B cell (primary cell): ENCODE results near the gene C5. TPM values are rescaled to one million over a fixed set of nuclear protein-coding genes. Genes with fewer than 3 reads are reported as not detected.

ENCODE experiments used
- ATAC-seq: fragments of 200-7000 bp; cut with Tn5 transposase; one replicate; pipeline ENCODE4 v1.10.0; 2021; ENCODE audit warnings: low read depth, mild to moderate bottlenecking, moderate number of reproducible peaks, moderate library complexity
- CTCF ChIA-PET: fragments of 350-600 bp; sonication (Branson Sonifier 250); formaldehyde crosslinking; loops from one replicate; lab custom pipeline; 2021; ENCODE audit warnings: antibody characterized with exemption, inconsistent platforms; lab: Charles Lee
- POLR2A ChIA-PET: fragments of 350-600 bp; sonication (Branson Sonifier 250); formaldehyde crosslinking; loops from one replicate; lab custom pipeline; 2021; ENCODE audit warnings: antibody characterized with exemption; lab: Charles Lee
- DNase-seq: peaks from one replicate; pipeline ENCODE4 v3.0.0; 2013
- H2AFZ ChIP-seq: 2 replicates; pipeline ENCODE4 v1.6.1; 2012; ENCODE audit warnings: mild to moderate bottlenecking, low read depth, low read length; ENCODE audit not compliant: insufficient read depth, poor library complexity, severe bottlenecking
- H3K27ac ChIP-seq, 2 donors: 1 replicate in 1 of 2; 2 replicates in 1 of 2; pipeline ENCODE4 v1.5.1; 2012 to 2013; ENCODE audit warnings: low read length in 2 of 2, mild to moderate bottlenecking in 2 of 2, moderate library complexity in 1 of 2
- H3K27me3 ChIP-seq, 4 experiments: fragments of 200-600 bp in 1 of 4; sonication (generic) in 1 of 4; replicated peaks in 1 of 4; 1 replicate in 2 of 4; 2 replicates in 2 of 4; pipeline versions ENCODE4 v1.6.1 to v1.7.0; 2013 to 2016; ENCODE audit warnings: low read length in 3 of 4, mild to moderate bottlenecking in 2 of 4, mixed read lengths in 1 of 4, moderate library complexity in 1 of 4; ENCODE audit not compliant: insufficient read depth in 4 of 4, control insufficient read depth in 3 of 4; ENCODE audit errors: control extremely low read depth in 1 of 4
- H3K36me3 ChIP-seq, 2 experiments: replicated peaks in 1 of 2; 1 replicate in 1 of 2; 2 replicates in 1 of 2; pipeline versions ENCODE4 v1.6.1 to v1.7.1; 2013; ENCODE audit warnings: low read length in 1 of 2; ENCODE audit not compliant: insufficient read depth in 2 of 2, control insufficient read depth in 1 of 2; ENCODE audit errors: control extremely low read depth in 1 of 2, extremely low read depth in 1 of 2
- H3K4me1 ChIP-seq, 2 donors: fragments of 200-600 bp in 1 of 2; sonication (generic) in 1 of 2; 1 replicate in 1 of 2; 2 replicates in 1 of 2; pipeline versions ENCODE4 v1.5.1 to v1.6.1; 2013 to 2017; ENCODE audit warnings: low read length in 2 of 2; ENCODE audit not compliant: control insufficient read depth in 2 of 2, insufficient read depth in 2 of 2
- H3K4me2 ChIP-seq: replicated peaks from 2 replicates; pipeline ENCODE3; 2012; ENCODE audit warnings: mild to moderate bottlenecking, low read depth, low read length; ENCODE audit not compliant: poor library complexity, severe bottlenecking
- H3K4me3 ChIP-seq, 5 experiments: fragments of 200-600 bp in 1 of 5; sonication (generic) in 1 of 5; 1 replicate in 3 of 5; 2 replicates in 2 of 5; pipeline versions ENCODE4 v1.5.1 to v1.7.0; 2011 to 2016; ENCODE audit warnings: low read length in 4 of 5, mild to moderate bottlenecking in 4 of 5, low read depth in 2 of 5, control low read depth in 1 of 5, moderate library complexity in 1 of 5; ENCODE audit not compliant: insufficient read depth in 1 of 5; ENCODE audit errors: control extremely low read depth in 1 of 5, extremely low read depth in 1 of 5
- H3K79me2 ChIP-seq: fragments of 200-600 bp; sonication (generic); one replicate; pipeline ENCODE4 v1.6.0; 2016; ENCODE audit warnings: low read length; ENCODE audit not compliant: control insufficient read depth, insufficient read depth
- H3K9ac ChIP-seq: fragments of 200-600 bp; sonication (generic); 2 replicates; pipeline ENCODE4 v1.6.1; 2017; ENCODE audit warnings: mild to moderate bottlenecking, low read length, moderate library complexity
- H3K9me3 ChIP-seq, 3 donors: one replicate each; pipeline versions ENCODE4 v1.6.1 to v1.7.1; 2013; ENCODE audit warnings: low read length in 2 of 3; ENCODE audit not compliant: control insufficient read depth in 2 of 3, insufficient read depth in 1 of 3; ENCODE audit errors: control extremely low read depth in 1 of 3
- H4K20me1 ChIP-seq: 2 replicates; pipeline ENCODE4 v1.6.0; 2012; ENCODE audit warnings: mild to moderate bottlenecking, low read length; ENCODE audit not compliant: insufficient read depth, control insufficient read depth, poor library complexity, severe bottlenecking
- H3K27ac Mint-ChIP-seq: one replicate; pipeline ENCODE4 v1.8.0; 2021; ENCODE audit warnings: mixed read lengths
- H3K27me3 Mint-ChIP-seq: one replicate; pipeline ENCODE4 v1.8.0; 2021; ENCODE audit warnings: mixed read lengths
- H3K4me1 Mint-ChIP-seq: one replicate; pipeline ENCODE4 v1.8.0; 2021; ENCODE audit warnings: mixed read lengths
- H3K4me3 Mint-ChIP-seq: one replicate; pipeline ENCODE4 v1.8.0; 2021; ENCODE audit warnings: mixed read lengths
- H3K9me3 Mint-ChIP-seq: one replicate; pipeline ENCODE4 v1.8.0; 2022; ENCODE audit warnings: mixed read lengths; ENCODE audit not compliant: insufficient read depth
- EZH2 ChIP-seq: IDR thresholded peaks from 2 replicates; pipeline ENCODE4 v1.6.1; 2012; ENCODE audit warnings: borderline replicate concordance, low read depth, mild to moderate bottlenecking, moderate library complexity, low read length; ENCODE audit not compliant: insufficient read depth, poor library complexity, severe bottlenecking
- WGBS: methylation state at CpG from one replicate; pipeline ENCODE4 v1.1.5; 2013; ENCODE audit warnings: missing lambda C conversion rate; ENCODE audit not compliant: insufficient coverage; 5-methylcytosine and 5-hydroxymethylcytosine counted together
- intact Hi-C: fragments of 100-400 bp; cut with micrococcal nuclease; formaldehyde crosslinking; loops from one replicate; pipeline ENCODE4 v1.10.0; 2022
- polyA plus RNA-seq: library from polyadenylated mRNA; depleted of rRNA; stranded (reverse); fragments of >200 nt; gene quantifications from 2 replicates; pipeline ENCODE4 v1.2.3, GENCODE V29; 2012
- total RNA-seq, 2 donors: library from RNA; stranded (reverse); fragments of 120-200 nt in 1 of 2; gene quantifications; 1 replicate in 1 of 2; 2 replicates in 1 of 2; pipeline versions ENCODE4 v1.2.3 to v1.2.4, GENCODE V29; 2013 to 2022
- TF ChIP-seq, protein P1 (sequence below): fragments of 200-600 bp; IDR thresholded peaks from one replicate; pipeline ENCODE4 v1.8.0; 2022; ENCODE audit warnings: antibody characterized with exemption, mild to moderate bottlenecking

Gene C5
- total and polyA plus RNA-seq, 2 donors (not counting 1 experiment from before 2014, with no cell fraction given) = 2.7 to 10.4 TPM

DNA sequence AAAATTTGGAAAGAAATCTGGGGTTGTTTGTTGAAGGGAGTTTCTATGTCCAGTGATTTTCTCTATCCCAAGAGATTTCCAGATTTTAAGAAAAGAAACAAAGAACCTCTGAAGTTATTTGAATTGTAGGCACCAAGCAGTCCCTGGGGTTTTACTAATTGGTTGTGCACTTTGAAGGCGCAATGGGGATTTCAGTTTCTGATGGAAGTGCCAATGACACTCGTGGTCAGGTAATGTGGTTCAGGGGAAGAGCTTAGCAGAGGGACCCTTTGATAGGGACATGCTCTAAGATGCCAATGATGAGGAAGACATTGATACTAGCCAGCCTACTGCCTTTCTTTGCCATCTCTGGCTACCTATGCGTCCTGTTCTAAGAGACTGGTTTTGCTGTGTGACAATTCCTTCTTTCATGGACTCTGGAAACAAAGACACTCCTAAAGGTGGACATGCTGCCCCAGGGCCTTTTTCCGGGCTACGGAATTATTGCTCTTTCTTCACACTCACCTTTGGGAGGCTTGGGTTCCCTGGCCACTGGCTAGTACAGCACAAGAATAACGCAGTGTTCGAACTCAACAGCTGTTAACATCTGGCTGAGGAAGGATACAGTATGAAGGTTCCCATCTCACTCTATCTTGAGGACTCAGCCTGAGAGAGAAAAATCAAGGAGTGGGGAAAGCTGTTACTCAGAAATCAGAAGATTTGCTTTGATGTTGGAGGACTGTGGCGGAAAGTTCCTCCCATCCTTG is 116.6 kb downstream of the C5 start:
- no peak overlapping the region for H3K4me2 ChIP-seq
- no peaks in the 10 kb centered on the region for H3K9me3 ChIP-seq
- H3K4me1 Mint-ChIP-seq = peaks cover 73% of the 10 kb centered on the region
- H3K27ac ChIP-seq = peak overlapping the region; percentile 97 to 99
- H3K9ac ChIP-seq = no peak overlapping the region
- H3K4me3 Mint-ChIP-seq = peak overlapping the region; percentile 37
- H3K27ac Mint-ChIP-seq = peak overlapping the region; percentile 80
- ChIA-PET POLR2A (no interaction called here), CTCF (interaction anchor here (0.7 to 9.6 kb wide), 7 partner anchors 9 to 66 kb away, joined by 3 to 102 read pairs (median 5); partner anchors contain the start of gene PHF19)
- H3K27me3 Mint-ChIP-seq = no peaks in the 10 kb centered on the region
- intact Hi-C loops = loop anchor here (2.0 to 5.0 kb wide), 3 partner anchors 13 to 351 kb away; partner anchors contain the start of genes CDK5RAP2 and RAB14
- peaks cover 77 to 80% of the 10 kb centered on the region in 2 donors for H3K4me1 ChIP-seq
- no peaks in the 10 kb centered on the region for H3K27me3 ChIP-seq
- no peaks in the 10 kb centered on the region for H3K36me3 ChIP-seq
- 72% methylated on average over 7 of the region's 8 CpGs for WGBS
- DNase-seq = no peak
- H2AFZ ChIP-seq = peak overlapping the region; percentile 24
- no peaks in the 10 kb centered on the region for H4K20me1 ChIP-seq
- H3K9me3 Mint-ChIP-seq = no peaks in the 10 kb centered on the region
- H3K4me3 ChIP-seq = no peak overlapping the region
- no peaks in the 10 kb centered on the region for H3K79me2 ChIP-seq
- no peak for TF ChIP-seq EZH2
- TF ChIP-seq, protein P1, sequence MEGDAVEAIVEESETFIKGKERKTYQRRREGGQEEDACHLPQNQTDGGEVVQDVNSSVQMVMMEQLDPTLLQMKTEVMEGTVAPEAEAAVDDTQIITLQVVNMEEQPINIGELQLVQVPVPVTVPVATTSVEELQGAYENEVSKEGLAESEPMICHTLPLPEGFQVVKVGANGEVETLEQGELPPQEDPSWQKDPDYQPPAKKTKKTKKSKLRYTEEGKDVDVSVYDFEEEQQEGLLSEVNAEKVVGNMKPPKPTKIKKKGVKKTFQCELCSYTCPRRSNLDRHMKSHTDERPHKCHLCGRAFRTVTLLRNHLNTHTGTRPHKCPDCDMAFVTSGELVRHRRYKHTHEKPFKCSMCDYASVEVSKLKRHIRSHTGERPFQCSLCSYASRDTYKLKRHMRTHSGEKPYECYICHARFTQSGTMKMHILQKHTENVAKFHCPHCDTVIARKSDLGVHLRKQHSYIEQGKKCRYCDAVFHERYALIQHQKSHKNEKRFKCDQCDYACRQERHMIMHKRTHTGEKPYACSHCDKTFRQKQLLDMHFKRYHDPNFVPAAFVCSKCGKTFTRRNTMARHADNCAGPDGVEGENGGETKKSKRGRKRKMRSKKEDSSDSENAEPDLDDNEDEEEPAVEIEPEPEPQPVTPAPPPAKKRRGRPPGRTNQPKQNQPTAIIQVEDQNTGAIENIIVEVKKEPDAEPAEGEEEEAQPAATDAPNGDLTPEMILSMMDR = no peak
- no peak for ATAC-seq
